Sigmoid colon (tissue), 7 donors: ENCODE data around the gene ITPR1. TPM values are rescaled to one million over a fixed set of nuclear protein-coding genes. Genes with fewer than 3 reads are reported as not detected.

Source experiments
- DNase-seq: peaks from one replicate; pipeline ENCODE4 v3.0.0-alpha.2; 2019
- H3K27ac ChIP-seq, 4 donors: fragments of 200-600 bp; sonication (generic); one replicate each; pipeline ENCODE4 v1.5.1; 2016 to 2019; ENCODE audit warnings: mild to moderate bottlenecking in 1 of 4
- H3K27me3 ChIP-seq, 3 donors: fragments of 200-600 bp; sonication (generic); one replicate each; pipeline ENCODE4 v1.5.1; 2019; ENCODE audit warnings: mild to moderate bottlenecking in 1 of 3
- H3K36me3 ChIP-seq, 4 donors: fragments of 200-600 bp; sonication (generic); one replicate each; pipeline ENCODE4 v1.5.1; 2016 to 2019
- H3K4me1 ChIP-seq, 4 donors: fragments of 200-600 bp; sonication (generic); one replicate each; pipeline ENCODE4 v1.5.1; 2017 to 2019
- H3K4me3 ChIP-seq, 4 donors: fragments of 200-600 bp; sonication (generic); one replicate each; pipeline ENCODE4 v1.5.1; 2017 to 2019; ENCODE audit warnings: mild to moderate bottlenecking in 2 of 4, moderate library complexity in 1 of 4
- H3K9me3 ChIP-seq, 4 donors: fragments of 200-600 bp in 3 of 4; sonication (generic) in 3 of 4; one replicate each; pipeline versions ENCODE4 v1.5.1 to v1.6.1; 2013 to 2019
- EP300 ChIP-seq, 4 donors: sonication (generic); formaldehyde crosslinking; IDR thresholded peaks; one replicate each; pipeline ENCODE4 v1.6.1; 2017; ENCODE audit warnings: antibody characterized with exemption in 4 of 4
- POLR2A ChIP-seq, 2 donors: fragments of 450-650 bp; IDR thresholded peaks; one replicate each; pipeline ENCODE4 v1.6.1; 2016; ENCODE audit warnings: antibody characterized with exemption in 2 of 2, mild to moderate bottlenecking in 2 of 2, moderate library complexity in 2 of 2
- POLR2AphosphoS5 ChIP-seq, 4 donors: sonication (generic); formaldehyde crosslinking; IDR thresholded peaks; one replicate each; pipeline ENCODE4 v1.6.1; 2017; ENCODE audit warnings: antibody characterized with exemption in 4 of 4
- WGBS, 2 donors: extraction: QIAGEN DNeasy Blood & Tissue Kit; methylation state at CpG; one replicate each; pipeline ENCODE4 v1.1.7; 2013; 5-methylcytosine and 5-hydroxymethylcytosine counted together
- intact Hi-C: fragments of 100-400 bp; cut with DNase I; formaldehyde crosslinking; loops from one replicate; pipeline ENCODE4 v1.15.1; 2023
- polyA plus RNA-seq, 3 donors: library from polyadenylated mRNA; stranded (reverse); fragments of 200-250 nt; gene quantifications; one replicate each; pipeline ENCODE4 v1.2.3, GENCODE V29; 2013
- total RNA-seq, 4 donors: library from RNA; depleted of rRNA; stranded (reverse); fragments of >200 nt; gene quantifications; one replicate each; pipeline ENCODE4 v1.1.0, GENCODE V29; 2016
- TF ChIP-seq, protein P1 (sequence below), 4 experiments: fragments of 450-650 bp in 3 of 4; fragments of 200-600 bp in 1 of 4; IDR thresholded peaks; one replicate each; pipeline ENCODE4 v1.5.1; 2016 to 2019; ENCODE audit warnings: antibody characterized with exemption in 4 of 4, mild to moderate bottlenecking in 3 of 4, moderate library complexity in 2 of 4
- donor health status: healthy with polysubstance abuse.
- donor health status: Bipolar disorder and iron deficiency.
- donor health status: healthy.

ITPR1 gene
- total and polyA plus RNA-seq, 7 donors, result 1.4 to 206 (median 111) TPM

DNA sequence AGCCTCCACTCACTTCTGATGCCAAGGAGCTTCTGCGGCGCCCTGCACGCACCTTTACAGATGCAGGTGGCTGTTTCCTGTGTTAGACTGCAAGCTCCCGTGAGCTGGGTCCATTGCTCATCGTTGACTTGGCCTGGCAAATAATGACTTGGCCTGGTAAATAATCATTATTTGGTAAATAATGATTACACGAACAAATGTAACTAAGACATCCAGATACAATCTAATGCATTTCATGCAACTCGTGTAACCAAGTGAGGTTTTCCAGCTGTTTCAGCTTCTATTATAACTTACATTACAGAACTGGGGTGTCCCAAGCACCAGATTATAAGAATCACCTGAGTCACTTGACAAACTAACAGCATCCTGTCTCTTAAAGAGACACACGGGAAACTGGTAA, 394.0 kb downstream of the ITPR1 start:
- Histone ChIP-seq H3K27ac (no peak overlapping the region), H3K4me3 (no peak overlapping the region), H3K9me3 (no peaks in the 10 kb centered on the region), H3K36me3 (no peaks in the 10 kb centered on the region), H3K4me1 (peaks cover 0 to 19% (median 11%) of the 10 kb centered on the region in 4 donors), H3K27me3 (no peaks in the 10 kb centered on the region)
- 88 to 92% methylated on average over 8 of the region's 8 CpGs for WGBS, 2 donors
- no peak for TF ChIP-seq POLR2A (IDR thresholded peaks at IDR 0.05)
- TF ChIP-seq POLR2AphosphoS5 (IDR thresholded peaks at IDR 0.05), result no peak
- TF ChIP-seq, protein P1, sequence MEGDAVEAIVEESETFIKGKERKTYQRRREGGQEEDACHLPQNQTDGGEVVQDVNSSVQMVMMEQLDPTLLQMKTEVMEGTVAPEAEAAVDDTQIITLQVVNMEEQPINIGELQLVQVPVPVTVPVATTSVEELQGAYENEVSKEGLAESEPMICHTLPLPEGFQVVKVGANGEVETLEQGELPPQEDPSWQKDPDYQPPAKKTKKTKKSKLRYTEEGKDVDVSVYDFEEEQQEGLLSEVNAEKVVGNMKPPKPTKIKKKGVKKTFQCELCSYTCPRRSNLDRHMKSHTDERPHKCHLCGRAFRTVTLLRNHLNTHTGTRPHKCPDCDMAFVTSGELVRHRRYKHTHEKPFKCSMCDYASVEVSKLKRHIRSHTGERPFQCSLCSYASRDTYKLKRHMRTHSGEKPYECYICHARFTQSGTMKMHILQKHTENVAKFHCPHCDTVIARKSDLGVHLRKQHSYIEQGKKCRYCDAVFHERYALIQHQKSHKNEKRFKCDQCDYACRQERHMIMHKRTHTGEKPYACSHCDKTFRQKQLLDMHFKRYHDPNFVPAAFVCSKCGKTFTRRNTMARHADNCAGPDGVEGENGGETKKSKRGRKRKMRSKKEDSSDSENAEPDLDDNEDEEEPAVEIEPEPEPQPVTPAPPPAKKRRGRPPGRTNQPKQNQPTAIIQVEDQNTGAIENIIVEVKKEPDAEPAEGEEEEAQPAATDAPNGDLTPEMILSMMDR (IDR thresholded peaks at IDR 0.05), result no peak
- TF ChIP-seq EP300 (IDR thresholded peaks at IDR 0.05), result no peak
- no peak for DNase-seq
- intact Hi-C loops, result no loop called here

DNA sequence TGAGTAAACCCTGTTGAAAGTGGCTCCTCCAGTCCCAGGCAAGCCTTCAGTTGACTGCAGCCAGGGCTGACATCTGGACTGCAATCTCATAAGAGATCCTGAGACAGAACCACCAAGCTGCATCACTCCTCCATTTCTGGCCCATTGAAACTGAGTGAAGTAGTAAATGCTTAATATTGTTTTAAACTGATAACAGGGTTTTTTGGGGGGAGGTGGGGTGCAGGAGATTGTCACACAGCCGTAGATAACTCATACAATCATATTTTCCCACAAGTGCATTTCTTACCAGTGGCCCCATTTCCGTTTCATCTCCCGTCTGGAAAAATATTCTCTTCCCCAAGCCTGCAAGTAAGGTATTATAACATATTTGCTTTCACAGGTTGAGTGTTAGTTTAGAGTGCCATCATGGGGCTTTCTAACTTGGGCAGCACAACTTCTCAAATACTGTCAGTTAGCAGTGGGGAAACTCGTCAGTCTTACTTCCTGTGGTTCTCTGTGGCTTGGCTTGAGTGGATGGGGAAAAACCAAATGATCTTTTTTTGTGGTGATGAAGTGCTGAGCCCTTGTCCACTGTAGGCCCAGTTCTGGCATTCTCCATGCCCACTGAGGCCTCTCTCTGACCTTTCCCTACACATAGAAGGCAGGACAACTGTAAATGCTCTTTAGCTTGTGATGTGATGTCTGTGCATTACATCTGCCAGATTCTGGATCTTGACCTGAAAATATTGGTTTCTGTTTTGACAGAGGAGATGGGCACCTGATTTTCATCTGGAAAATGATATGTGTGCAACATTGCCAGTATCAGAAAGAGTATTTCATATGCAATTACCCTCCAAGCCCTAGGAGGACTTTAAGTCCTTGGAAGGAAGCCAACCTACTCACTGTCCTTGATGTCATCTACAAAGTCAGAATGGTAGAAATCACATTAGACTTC, 396.0 kb downstream of the ITPR1 start:
- Histone ChIP-seq H3K36me3 (no peaks in the 10 kb centered on the region), H3K4me3 (no peak overlapping the region), H3K4me1 (peaks cover 0 to 19% (median 12%) of the 10 kb centered on the region in 4 donors), H3K27ac (peak overlapping the region in 1 of 4 donors; percentile 0), H3K9me3 (no peaks in the 10 kb centered on the region), H3K27me3 (no peaks in the 10 kb centered on the region)
- TF ChIP-seq POLR2A (IDR thresholded peaks at IDR 0.05) (no peak), EP300 (IDR thresholded peaks at IDR 0.05) (no peak), POLR2AphosphoS5 (IDR thresholded peaks at IDR 0.05) (no peak)
- TF ChIP-seq, protein P1 (IDR thresholded peaks at IDR 0.05), result no peak
- WGBS, 2 donors, result 76 to 84% methylated on average over 4 of the region's 4 CpGs
- DNase-seq, result no peak
- intact Hi-C loops, result no loop called here

DNA sequence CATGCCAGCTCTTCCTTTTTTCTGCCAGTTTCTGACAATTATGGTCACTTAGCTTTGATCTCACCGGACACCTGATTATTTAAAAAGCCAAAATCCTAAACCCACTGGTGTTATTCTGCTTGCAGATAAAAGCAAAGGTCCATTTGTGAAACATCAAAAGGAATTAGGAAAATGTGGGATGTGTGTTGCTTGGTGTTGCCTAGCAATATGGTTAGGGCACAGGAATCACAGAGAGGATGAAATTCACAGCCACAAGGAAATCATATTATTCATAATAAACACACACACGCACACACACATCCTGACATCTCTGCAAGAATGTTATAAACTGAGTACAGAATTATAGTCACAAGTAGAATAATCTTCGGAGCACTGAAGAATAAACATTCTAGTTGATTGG, 396.7 kb downstream of the ITPR1 start:
- Histone ChIP-seq H3K4me3 (no peak overlapping the region), H3K4me1 (peaks cover 0 to 15% (median 13%) of the 10 kb centered on the region in 4 donors), H3K9me3 (no peaks in the 10 kb centered on the region), H3K36me3 (no peaks in the 10 kb centered on the region), H3K27ac (peak overlapping the region in 1 of 4 donors; percentile 0), H3K27me3 (no peaks in the 10 kb centered on the region)
- 67 to 80% methylated on average over 3 of the region's 3 CpGs for WGBS, 2 donors
- TF ChIP-seq EP300 (IDR thresholded peaks at IDR 0.05) (no peak), POLR2A (IDR thresholded peaks at IDR 0.05) (no peak), POLR2AphosphoS5 (IDR thresholded peaks at IDR 0.05) (no peak)
- TF ChIP-seq, protein P1 (IDR thresholded peaks at IDR 0.05), result no peak
- DNase-seq, result no peak
- intact Hi-C loops, result no loop called here

DNA sequence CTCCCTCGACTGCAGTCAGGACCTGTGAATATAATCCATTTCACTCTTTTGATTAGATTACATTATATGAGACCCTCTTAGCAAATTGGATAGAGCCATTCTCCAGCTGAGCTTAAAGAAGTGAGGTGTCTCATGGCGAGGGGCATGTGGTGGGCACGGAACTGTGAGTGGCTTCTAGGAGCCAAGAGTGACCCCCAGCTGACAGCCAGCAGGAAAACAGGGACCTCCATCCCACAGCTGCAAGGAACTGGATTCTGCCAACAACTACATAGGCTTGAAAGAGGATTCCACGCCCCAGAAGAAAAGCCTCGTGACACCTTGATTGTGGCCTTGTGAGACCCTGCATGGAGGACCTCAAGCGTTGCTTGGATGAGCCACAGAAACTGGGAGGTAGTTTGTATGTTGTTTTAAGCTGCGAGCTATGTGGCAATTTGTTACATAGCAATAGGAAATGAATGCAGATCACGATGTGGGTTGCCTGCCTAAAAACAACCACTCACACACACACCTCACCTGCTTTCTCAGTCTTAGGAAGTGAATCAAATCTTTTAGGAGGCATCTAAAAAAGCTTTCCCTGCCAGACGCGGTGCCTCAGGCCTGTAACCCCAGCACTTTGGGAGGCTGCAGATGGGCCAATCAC, 401.9 kb downstream of the ITPR1 start:
- intact Hi-C loops, result no loop called here
- Histone ChIP-seq H3K27me3 (no peaks in the 10 kb centered on the region), H3K4me3 (no peak overlapping the region), H3K36me3 (no peaks in the 10 kb centered on the region), H3K9me3 (no peaks in the 10 kb centered on the region), H3K4me1 (peaks cover 0 to 24% (median 17%) of the 10 kb centered on the region in 4 donors), H3K27ac (no peak overlapping the region)
- WGBS, 2 donors, result 89 to 93% methylated on average over 10 of the region's 10 CpGs
- TF ChIP-seq POLR2A (IDR thresholded peaks at IDR 0.05) (no peak), POLR2AphosphoS5 (IDR thresholded peaks at IDR 0.05) (no peak), EP300 (IDR thresholded peaks at IDR 0.05) (no peak)
- TF ChIP-seq, protein P1 (IDR thresholded peaks at IDR 0.05), result no peak
- no peak for DNase-seq
